NCI-H2171 (cell line): ENCODE data around the gene GMCL2.
"Not testable (repeated sequence)": the region's sequence is repeated elsewhere in the genome, so short reads cannot be mapped to it uniquely, and the experiment has no call there.

Source experiments
- DNase-seq: peaks from one replicate; lab custom pipeline; 2025; lab: John Stamatoyannopoulos, UW

The GMCL2 gene

DNA sequence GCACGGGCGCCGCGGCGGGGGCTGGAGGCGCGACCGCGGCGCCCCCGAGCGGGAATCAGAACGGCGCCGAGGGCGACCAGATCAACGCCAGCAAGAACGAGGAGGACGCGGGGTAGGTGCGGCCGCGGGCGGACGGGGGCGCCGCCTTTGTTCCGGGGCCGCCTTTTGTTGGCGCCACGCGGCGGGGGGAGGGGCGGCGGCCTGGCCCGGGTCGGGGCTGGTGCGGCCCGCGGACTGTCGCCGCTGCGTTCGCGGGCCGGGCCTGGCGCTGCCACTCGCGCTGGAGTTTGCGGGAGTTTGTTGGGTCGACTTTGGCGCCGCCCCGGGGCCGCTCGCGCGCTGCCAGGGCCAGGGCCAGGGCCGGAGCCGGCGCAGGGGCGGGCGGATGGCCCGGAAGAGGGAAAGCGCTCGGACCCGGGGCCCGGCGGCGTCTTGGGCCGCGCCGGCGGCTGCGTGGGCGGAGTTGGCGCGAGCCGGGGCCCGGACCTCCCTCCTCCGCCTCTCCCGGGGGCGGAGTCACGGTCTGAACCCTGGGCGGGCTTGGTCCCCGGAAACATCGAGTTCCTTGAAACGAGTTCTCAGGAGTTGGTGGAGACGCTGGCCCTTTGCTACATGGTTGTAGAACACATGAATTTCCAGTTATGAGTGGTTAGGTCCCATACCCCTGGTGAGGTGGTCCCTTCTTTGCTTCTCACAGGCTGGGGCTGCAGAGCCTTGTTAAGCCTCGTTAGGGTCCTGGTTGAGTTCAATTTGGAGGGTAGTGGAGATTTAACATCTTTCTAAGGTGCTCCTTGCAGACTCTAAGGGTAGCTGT, 18.0 kb upstream of the GMCL2 start:
- peak; percentile 2 for DNase-seq

DNA sequence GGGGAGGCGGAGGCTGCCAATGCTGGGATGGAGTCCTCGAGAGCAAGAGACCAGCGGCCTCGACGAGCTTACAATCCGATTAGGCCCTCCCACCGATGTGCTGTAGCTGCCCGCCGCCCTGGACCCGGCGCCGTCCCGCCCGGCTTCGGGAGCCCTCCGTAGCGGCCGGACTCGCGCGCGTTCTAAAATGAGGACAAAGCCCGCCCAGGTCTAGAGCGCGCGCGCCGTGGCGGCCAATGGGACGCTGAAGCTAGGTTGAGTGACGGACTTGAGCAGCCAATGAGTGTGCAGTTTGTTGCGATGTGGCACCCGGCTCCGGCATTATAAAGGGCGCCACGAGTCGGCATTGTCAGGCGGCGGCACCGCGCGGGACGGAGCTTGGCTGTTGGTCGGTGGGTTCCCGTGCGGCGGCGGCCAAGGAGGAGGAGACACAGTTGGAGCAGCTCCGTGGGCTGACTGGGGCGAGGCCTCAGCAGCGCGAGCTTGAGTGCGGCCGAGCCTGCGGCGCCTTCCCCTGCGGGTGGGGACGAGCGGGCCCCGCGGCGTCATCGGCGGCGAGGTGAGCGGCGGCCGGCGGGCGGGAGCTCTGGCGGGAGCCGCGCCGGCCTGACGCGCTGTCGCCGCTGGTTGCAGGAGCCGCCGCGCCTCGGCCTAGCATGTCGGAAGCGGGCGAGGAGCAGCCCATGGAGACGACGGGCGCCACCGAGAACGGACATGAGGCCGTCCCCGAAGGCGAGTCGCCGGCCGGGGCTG, 17.2 kb upstream of the GMCL2 start, which contains the start of gene HNRNPAB:
Gene HNRNPAB (plus strand): TSS at position 352 of the 753 bp plus-strand sequence. CDS start 305 bp downstream, at position 657.
- DNase-seq = peak; percentile 72

DNA sequence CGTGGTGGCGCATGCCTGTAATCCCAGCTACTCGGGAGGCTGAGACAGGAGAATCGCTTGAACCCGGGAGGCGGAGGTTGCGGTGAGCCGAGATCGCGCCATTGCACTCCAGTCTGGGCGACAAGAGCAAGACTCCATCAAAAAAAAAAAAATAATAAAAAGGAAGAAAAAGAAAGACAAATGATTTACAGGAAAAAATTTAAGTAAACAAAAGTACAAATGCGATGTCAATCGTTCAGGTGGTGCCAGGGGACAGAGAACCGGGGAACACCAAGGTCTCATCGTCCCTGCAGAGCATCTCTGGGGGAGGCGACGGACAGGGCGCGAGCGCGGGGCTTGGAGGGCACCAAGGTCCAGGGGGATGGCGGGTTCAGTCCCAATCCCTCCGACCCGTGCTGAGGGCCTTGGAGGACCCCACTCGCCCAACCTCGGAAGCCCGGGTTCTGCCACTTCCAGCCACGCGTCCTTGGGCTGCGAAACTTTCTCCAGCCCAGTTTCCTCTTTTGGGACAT, 16.6 kb upstream of the GMCL2 start:
- DNase-seq = no peak

DNA sequence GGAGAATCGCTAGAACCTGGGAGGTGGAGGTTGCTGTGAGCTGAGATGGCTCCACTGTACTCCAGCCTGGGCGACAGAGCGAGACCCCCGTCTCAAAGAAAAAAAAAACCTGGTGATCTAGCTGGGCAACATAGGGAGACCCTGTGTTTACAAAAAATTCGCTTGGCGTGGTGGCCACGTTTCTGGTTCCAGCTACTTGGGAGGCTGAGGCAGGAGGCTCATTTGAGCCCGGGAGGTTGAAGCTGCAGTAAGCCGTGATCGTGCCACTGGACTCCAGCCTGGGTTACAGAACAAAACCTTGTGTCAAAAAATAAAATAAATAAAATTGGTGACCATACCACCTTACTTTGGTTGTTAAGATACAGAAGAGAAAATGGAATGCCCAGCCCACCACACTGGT, 15.4 kb upstream of the GMCL2 start:
- DNase-seq = no peak

DNA sequence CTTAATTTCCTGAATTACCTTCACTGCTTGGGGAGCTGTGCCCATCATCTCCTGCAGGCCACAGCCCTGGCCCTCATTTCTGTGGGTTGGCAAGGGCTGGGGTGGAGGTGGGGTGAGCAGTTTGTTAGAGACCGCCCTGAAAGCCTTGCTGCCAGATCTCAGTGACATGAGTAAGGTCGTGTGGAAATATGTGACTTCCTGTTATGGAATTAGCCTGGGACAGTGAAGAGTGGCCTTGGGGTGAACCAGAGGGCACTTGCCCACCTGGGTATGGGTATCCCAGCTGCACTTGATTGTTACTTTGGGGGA, 14.7 kb upstream of the GMCL2 start:
- no peak for DNase-seq

DNA sequence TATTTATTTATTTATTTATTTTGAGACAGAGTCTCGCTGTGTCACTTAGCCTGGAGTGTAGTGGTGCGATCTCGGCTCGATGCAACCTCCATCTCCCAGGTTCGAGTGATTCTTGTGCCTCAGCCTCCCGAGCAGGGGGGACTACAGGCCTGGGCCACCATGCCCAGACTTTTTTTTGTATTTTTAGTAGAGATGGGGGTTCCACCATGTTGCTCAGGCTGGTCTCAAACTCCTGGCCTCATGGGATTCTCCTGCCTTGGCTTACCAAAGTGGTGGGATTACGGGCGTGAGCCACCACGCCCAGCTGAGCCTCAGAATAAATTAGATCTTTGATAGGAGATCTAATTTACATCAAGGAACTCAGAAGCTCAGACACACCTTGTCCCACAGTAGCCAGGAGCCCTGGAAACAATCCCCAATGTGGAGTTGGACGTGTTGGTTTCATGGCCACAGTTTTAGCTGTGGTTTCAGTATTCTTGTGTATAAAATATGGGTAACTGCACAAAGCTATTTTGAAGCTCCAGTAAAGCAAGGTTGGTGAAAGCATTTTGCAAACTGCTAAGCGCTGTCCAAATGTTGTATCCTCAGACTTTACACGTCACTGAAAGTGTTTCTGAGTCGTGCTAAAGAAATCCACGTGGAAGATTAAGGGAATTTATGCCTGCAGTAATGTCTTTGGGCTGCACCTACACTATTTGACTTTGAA, 14.2 kb upstream of the GMCL2 start:
- no peak for DNase-seq

DNA sequence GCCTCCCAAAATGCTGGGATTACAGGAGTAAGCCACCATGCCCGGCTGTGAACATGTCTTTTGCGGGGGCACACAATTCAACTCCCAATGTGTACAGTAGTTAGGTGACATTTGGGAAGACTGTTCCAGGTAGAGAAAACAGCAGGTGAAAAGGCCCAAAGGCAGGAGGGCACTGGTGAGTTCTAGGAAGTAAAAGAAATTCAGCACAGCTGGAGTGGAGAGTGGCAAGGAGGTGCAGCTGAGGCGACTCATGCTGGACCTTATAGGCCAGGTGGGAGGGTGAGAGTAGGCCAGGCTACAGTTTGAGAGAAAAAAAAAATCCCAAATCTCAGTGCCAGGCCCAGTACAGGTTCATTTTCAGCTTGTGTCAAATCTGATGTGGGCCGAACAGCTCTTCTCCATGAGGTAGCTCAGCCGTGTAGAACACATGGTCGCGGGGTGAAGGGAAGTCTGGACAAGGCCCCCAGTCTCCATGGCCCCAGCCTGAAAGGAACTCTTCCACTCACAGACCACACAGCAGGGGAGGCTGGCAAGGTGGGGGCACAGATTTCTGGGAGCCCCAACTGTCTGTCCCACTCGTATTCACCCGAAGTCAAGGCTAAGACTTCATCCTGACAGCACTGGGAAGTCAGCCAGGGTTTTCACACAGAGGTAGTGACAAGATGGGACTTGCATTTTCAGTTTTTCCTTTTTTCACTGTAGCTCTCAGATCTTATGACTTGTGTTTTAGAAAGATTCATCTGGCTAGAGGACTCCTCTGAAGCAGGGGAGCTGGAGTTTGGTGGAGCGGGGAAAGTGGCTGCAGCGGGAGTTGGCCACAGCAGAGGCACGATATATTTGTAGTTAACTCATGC, 12.6 kb upstream of the GMCL2 start:
- peak; percentile 1 for DNase-seq

DNA sequence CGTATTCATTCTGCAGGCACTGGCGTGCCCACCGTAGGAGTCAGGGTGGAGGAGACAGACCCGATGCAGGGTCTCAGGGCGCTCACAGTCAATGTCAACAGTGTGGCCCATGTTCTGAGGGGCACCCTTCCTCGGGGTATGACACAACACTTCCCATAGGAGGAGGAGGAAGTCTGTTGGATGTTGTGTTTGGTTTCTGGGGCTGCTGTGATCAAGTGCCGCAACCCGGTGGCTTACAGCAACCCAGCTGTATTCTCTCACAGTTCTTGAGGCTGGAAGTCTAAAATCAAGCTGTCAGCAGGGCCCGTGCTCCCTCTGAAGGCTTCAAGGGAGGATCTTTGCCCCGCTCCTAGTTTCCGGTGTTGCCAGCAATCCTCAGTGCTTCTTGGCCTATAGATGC, 11.5 kb upstream of the GMCL2 start:
- DNase-seq = no peak

DNA sequence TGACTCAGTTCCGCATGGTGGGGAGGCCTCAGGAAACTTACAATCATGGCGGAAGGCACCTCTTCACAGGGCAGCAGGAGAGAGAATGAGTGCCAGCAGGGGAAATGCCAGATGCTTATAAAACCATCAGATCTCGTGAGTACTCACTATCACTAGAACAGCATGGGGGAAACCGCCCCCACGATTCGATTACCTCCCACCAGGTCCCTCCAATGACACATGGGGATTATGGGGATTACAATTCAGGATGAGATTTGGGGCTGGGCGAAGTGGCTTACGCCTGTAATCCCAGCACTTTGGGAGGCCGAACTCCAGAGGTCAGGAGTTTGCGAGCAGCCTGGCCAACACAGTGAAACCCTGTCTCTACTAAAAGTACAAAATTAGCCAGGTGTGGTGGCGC, 11.0 kb upstream of the GMCL2 start:
- DNase-seq = not testable (repeated sequence)

DNA sequence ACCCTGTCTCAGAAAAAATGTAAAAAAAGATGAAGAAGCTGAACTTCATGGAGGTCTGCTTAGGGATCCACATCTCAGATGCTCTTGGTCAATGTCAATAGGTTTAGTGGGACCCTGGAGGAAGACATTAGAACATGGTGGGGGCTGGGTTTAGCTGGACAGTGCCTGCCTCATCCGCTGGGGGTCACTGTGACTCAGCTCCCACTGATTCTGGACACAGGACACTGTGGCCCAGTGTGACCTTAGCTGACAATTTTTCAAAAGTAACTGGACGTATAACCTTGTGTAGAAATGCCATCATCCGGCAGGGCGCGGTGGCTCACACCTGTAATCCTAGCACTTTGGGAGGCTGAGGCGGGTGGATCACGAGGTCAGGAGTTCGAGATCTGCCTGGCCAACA, 9.8 kb upstream of the GMCL2 start:
- DNase-seq = no peak

DNA sequence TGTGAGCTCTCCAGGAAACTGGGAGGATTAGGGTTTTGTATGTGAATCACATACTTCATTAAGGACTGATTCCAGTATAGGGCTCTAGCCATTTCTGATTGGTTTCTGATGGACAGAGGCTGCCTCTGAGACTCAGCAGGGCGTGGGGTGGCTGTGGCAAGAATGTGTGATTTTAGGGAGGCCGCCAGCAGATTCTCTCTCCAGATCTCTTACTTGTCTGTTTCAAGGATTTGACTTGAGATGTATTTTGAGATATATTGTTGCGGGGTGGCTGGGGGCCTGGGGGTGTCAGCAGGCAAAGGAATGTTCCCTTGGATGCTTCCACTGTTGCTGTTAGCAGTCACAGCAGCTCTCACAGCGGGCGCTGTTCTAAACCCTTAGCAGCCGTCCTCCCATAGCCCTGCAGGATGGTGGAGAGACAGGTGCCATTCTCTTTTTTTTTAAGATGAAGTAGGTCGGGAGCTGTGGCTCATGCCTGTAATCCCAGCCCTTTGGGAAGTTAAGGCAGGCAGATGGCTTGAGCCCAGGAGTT, 9.2 kb upstream of the GMCL2 start:
- no peak for DNase-seq

DNA sequence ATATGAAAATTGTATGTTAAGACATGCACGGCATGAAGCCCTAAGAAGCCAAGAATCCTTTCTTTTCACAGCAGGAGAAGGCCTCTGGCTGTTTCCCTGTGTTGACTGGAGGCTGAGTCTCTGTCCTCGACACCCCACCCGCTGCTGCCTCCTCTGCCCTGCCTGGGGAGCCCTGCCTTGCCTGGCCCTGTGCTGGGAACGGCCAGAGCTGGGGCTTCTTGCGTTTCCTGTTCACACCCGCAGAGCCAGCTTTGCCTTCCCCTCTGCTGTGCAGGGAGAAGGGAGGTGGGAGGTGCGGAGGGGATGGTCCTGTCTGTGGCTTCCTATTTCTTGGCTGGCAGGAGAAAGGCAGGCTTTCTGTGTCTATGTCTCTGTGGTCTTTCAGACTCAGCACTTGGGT, 6.9 kb upstream of the GMCL2 start:
- no peak for DNase-seq

DNA sequence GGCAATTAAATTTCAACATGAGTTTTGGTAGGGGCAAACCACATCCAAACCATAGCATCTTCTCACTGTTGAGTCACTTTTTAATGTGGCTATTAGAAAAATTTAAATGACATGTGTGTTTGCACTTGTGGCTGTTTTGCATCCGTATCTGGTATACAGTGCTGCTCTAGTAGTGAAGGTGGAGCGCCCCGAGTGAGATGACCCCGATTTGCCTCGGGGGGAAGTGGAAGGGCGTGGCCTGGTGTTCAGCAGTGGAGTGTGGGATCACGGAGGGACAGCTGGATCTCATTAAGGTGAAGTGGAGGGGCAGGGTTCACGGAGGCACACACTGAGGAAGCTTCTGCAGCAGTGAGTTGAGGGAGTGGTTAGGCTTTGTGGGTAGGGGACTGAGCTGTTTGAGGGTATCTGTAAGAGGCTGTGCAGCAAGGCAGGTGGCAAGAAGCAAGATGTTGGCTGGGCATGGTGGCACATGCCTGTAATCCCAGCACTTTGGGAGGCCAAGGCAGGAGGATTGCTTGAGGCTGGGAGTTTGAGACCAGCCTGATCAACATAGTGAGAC, 6.2 kb upstream of the GMCL2 start:
- no peak for DNase-seq

DNA sequence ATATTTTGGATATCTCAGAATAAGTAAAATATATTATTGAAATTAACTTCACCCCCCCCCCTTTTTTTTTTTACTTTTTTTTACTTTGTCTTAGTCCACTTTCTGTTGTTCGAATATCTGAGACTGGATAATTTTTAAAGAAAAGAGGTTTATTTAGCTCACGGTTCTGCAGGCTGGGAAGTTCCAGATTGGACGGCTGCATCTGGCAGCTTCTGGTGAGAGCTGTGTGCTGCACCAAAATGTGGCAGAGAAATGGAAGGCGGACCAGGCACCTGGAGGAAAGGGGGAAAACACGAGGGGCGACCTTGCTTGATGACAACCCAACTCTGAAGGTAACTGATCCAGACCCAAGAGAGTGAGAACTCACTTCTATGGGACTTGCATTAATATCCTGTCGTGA, 5.6 kb upstream of the GMCL2 start:
- DNase-seq = no peak

DNA sequence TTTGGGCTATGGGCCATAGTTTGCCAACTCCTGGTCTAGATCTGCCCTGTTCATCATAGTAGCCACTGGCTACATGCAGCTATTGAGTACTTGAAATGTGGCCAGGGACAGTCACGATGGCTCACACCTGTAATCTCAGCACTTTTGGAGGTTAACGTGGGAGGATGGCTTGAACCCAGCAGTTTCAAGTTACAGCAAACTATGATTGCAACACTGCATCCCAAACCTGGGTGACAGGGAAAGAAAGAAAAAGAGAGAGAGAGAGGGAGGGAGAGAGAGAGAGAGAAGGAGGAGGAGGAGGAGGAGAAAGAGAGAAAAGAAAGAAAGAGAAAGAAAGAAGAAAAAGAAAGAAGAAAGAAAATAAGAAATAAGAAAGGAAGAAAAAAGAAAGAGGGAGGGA, 5.1 kb upstream of the GMCL2 start:
- DNase-seq = no peak

DNA sequence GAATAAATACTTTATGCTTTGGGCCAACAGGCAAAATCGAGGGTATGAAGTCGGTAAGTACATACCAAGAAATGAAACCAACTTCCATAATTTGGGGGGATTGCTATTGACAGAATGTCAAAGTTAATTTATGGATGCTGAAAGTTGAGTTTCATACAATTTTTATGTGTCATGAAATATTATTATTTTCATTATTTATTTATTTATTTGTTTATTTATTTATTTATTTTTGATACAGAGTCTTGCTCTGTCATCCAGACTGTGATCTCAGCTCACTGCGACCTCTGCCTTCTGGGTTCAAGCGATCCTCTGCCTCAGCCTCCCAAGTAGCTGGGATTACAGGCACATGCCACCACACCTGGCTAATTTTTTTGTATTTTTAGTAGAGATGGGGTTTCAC, 4.5 kb upstream of the GMCL2 start:
- DNase-seq = no peak

DNA sequence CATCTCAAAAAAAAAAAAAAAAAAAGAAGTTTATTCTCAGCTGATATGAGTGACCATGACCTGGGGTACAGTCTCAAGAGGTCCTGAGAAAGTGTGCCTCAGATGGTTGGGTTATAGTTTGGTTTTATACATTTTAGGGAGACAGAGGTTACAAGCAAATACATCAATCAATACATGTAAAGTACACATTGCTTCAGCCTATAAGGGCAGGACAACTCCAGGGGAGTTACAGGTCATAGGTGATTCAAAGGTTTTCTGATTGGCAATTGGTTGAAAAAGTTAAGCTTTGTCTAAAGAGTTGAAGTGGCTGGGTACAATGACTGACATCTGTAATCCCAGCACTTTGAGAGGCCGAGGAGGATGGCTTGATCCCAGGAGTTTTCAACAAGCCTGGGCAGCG, 2.3 kb upstream of the GMCL2 start:
- no peak for DNase-seq

DNA sequence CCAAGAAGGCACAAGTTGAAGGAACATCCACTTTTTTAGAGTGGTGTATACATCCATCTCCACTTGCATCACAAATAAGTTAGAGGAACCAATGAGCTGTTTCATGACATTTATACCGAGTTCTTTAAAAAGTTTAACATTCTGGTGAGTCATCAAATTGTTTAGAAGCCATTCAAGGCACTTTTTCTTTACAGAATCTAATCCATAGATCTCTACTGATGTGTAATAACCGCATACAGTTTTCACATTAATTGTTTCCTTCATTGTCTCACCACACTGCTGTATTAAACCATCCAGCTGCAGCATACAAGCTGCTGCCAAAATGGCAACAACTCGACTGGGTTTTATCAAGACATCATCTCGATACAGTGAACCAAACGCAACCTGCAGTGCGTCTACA, 744 bp downstream of the GMCL2 start:
- no peak for DNase-seq

DNA sequence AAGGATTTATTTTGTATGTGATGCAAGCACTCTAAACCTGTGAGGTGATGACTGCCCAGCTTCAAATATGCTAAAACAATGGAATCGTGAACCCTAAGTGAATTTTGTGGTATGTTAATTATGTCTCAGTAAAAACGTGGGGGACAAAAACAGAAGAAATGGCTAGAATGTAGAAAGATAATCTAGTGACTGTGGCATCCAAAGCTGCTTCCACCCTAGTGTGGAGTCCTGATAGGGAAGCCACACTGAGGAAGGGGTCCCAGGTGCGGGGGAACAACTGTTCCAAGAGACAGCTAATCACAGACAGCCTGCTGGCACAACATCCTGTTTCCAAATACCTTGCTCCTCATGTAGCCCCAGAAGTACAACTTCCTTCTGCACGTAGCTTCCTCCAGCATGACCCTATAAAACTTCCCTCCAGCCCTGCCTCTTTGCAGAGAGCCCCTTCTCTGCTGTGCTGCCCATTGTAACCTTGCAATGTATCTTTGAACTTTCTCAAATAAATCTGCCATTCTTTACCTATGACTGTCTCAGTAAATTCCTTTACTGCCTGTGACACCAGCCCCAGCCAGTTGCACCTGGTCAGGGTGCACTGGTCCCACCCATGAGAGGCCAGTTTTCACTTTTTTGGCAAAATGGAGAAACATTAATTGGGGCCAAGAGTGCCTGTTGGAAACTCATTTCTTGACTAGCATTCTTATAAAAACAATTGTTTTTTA, 4.9 kb downstream of the GMCL2 start:
- DNase-seq = no peak

DNA sequence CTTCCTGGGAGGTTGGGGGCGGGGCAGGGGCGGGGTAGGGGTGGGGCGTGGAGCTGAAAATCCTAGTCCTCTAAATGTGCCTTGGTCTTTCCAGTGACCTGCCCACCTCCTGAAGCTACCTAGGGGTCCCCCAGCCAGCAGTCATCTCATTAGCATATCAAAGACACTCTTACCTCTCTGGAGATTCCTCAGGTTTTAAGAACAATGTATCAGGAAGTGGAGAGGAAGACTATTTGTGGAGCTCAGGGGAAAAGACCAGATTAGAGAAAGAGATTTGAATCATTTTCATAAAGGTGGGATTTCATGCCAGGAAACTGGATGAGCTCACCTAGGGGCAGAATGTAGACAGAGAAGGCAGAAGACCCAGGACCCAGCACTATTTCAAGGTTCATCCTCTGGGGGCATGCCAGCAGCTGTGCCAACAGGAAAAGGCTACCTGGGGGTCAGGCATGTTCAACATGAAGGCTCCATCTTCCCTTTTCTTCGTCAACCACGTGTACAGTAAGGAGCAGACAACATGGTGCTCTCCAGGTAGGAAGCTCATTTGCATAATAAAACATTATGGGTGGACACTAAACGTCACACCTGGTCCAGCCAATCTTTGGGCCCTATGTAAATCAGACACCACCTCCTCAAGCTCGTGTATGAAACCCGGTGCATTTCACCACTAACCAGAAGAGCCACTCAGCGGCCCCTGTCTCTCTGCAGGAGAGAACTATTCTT, 6.9 kb downstream of the GMCL2 start:
- no peak for DNase-seq
